Transverse colon (tissue), 4 donors: ENCODE measurements around the gene FBXL2. TPM values are rescaled to one million over a fixed set of nuclear protein-coding genes. Genes with fewer than 3 reads are reported as not detected.

Experiments
- DNase-seq: peaks from one replicate; pipeline ENCODE4 v3.0.0-alpha.2; 2019
- H3K27ac ChIP-seq, 4 donors: fragments of 200-600 bp; sonication (generic); 2 replicates each; pipeline ENCODE4 v1.5.1; 2016 to 2018; ENCODE audit warnings: inconsistent platforms in 4 of 4
- H3K27me3 ChIP-seq: fragments of 200-600 bp; sonication (generic); 2 replicates; pipeline ENCODE4 v1.5.1; 2017; ENCODE audit warnings: inconsistent platforms
- H3K36me3 ChIP-seq, 4 donors: fragments of 200-600 bp; sonication (generic); 2 replicates each; pipeline ENCODE4 v1.5.1; 2017 to 2019; ENCODE audit warnings: inconsistent platforms in 4 of 4
- H3K4me1 ChIP-seq, 4 donors: fragments of 200-600 bp; sonication (generic); 2 replicates each; pipeline ENCODE4 v1.5.1; 2017 to 2020; ENCODE audit warnings: inconsistent platforms in 4 of 4
- H3K4me3 ChIP-seq, 4 donors: fragments of 200-600 bp; sonication (generic); 1 replicate in 1 of 4; 2 replicates in 3 of 4; pipeline versions ENCODE4 v1.5.1 to v1.6.1; 2017 to 2019; ENCODE audit warnings: inconsistent platforms in 4 of 4
- H3K9me3 ChIP-seq, 2 donors: fragments of 200-600 bp; sonication (generic); 2 replicates each; pipeline ENCODE4 v1.5.1; 2017 to 2019; ENCODE audit warnings: inconsistent platforms in 2 of 2
- EP300 ChIP-seq: sonication (generic); formaldehyde crosslinking; IDR thresholded peaks from one replicate; pipeline ENCODE4 v1.6.1; 2017; ENCODE audit warnings: antibody characterized with exemption, low read depth
- POLR2A ChIP-seq: fragments of 450-650 bp; IDR thresholded peaks from one replicate; pipeline ENCODE4 v1.6.1; 2016; ENCODE audit warnings: antibody characterized with exemption, mild to moderate bottlenecking, moderate library complexity
- POLR2AphosphoS5 ChIP-seq, 3 donors: sonication (generic); formaldehyde crosslinking; IDR thresholded peaks; one replicate each; pipeline ENCODE4 v1.6.1; 2016; ENCODE audit warnings: antibody characterized with exemption in 3 of 3
- WGBS, 2 donors: methylation state at CpG; one replicate each; pipeline ENCODE4 v1.1.5; 2018; ENCODE audit warnings: low coverage in 1 of 2; 5-methylcytosine and 5-hydroxymethylcytosine counted together
- in situ Hi-C, 4 donors: fragments of 200-750 bp; cut with MboI; loops; one replicate each; pipeline versions ENCODE4 v1.15.0 to v1.15.1; 2017; ENCODE audit warnings: low sequenced_read_pairs in 3 of 4, low pct_ligation_motif_present in 1 of 4, low pct_unique_long_range_greater_than_20kb in 1 of 4
- intact Hi-C: fragments of 100-400 bp; cut with DNase I; formaldehyde crosslinking; loops from one replicate; pipeline ENCODE4 v1.15.1; 2023; ENCODE audit warnings: low total_unique reads
- total RNA-seq, 4 donors: library from RNA; depleted of rRNA; stranded (reverse); fragments of >200 nt; gene quantifications; one replicate each; pipeline ENCODE4 v1.1.0, GENCODE V29; 2016
- TF ChIP-seq, protein P1 (sequence below), 5 experiments: fragments of 200-600 bp in 3 of 5; fragments of 450-650 bp in 2 of 5; sonication (generic) in 3 of 5; IDR thresholded peaks; 1 replicate in 2 of 5; 2 replicates in 3 of 5; pipeline ENCODE4 v1.5.1; 2016 to 2017; ENCODE audit warnings: antibody characterized with exemption in 5 of 5, inconsistent platforms in 3 of 5, mild to moderate bottlenecking in 2 of 5, moderate library complexity in 1 of 5

The FBXL2 gene
- total RNA-seq, 4 donors from 2014 or later: 1.6 to 3.0 (median 2.6) TPM

DNA sequence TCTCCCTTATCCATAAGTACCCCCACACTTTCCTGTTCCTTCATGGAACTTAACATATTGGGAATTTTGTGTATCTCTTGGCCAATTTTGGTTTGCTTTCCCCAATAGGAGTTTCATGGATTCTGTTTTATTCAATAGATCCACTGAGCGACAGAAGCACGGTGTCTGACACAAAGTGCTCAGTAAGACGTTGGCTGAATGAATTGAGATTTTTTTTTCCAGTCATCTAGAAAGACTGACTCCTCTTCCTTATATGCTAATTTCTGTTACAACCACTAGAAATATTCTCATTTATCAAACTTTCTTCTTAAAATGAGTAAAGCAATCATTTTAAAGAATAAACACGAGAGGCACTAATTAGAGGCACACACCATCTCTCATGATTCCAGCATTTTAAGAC is 114.9 kb downstream of the FBXL2 start:
- no peak for DNase-seq
- Histone ChIP-seq H3K4me3 (no peak overlapping the region), H3K9me3 (no peaks in the 10 kb centered on the region), H3K27me3 (no peaks in the 10 kb centered on the region), H3K27ac (no peak overlapping the region), H3K36me3 (peaks cover 0 to 39% (median 18%) of the 10 kb centered on the region in 4 donors), H3K4me1 (no peaks in the 10 kb centered on the region)
- TF ChIP-seq, protein P1, sequence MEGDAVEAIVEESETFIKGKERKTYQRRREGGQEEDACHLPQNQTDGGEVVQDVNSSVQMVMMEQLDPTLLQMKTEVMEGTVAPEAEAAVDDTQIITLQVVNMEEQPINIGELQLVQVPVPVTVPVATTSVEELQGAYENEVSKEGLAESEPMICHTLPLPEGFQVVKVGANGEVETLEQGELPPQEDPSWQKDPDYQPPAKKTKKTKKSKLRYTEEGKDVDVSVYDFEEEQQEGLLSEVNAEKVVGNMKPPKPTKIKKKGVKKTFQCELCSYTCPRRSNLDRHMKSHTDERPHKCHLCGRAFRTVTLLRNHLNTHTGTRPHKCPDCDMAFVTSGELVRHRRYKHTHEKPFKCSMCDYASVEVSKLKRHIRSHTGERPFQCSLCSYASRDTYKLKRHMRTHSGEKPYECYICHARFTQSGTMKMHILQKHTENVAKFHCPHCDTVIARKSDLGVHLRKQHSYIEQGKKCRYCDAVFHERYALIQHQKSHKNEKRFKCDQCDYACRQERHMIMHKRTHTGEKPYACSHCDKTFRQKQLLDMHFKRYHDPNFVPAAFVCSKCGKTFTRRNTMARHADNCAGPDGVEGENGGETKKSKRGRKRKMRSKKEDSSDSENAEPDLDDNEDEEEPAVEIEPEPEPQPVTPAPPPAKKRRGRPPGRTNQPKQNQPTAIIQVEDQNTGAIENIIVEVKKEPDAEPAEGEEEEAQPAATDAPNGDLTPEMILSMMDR (IDR thresholded peaks at IDR 0.05): no peak
- TF ChIP-seq EP300 (no peak), POLR2A (no peak)
- WGBS, 2 donors: 74 to 84% methylated on average over 4 of the region's 4 CpGs
- in situ Hi-C loops: no loop called here
- intact Hi-C loops: no loop called here

DNA sequence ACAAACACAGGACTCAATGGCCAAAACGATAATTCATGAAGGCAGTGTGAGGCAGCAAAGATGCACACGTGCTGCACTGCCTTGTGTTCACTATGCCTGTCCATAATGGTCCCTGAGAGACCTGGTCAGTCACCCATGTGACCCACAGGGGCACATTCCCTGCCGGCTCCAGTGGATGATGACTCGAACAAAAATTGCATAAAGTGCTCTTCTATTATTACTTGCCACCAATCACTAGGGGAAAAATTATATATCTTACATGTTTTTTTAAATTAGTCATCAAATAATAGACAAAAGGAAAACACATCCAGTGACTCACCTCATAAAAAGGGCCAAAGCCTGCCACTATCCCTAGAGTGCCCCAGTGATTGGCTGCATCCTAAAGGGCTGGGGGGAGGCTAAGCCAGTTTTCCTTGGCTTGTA is 115.5 kb downstream of the FBXL2 start:
- Histone ChIP-seq H3K4me3 (no peak overlapping the region), H3K27ac (no peak overlapping the region), H3K9me3 (no peaks in the 10 kb centered on the region), H3K36me3 (peaks cover 0 to 43% (median 21%) of the 10 kb centered on the region in 4 donors), H3K4me1 (no peaks in the 10 kb centered on the region), H3K27me3 (no peaks in the 10 kb centered on the region)
- WGBS, 2 donors: 73 to 77% methylated on average over 2 to 4 of the region's 4 CpGs
- TF ChIP-seq POLR2AphosphoS5 (IDR thresholded peaks at IDR 0.05) (no peak), POLR2A (no peak), EP300 (no peak)
- TF ChIP-seq, protein P1 (IDR thresholded peaks at IDR 0.05): no peak
- in situ Hi-C loops (no loop called here), intact Hi-C loops (no loop called here)
- no peak for DNase-seq

DNA sequence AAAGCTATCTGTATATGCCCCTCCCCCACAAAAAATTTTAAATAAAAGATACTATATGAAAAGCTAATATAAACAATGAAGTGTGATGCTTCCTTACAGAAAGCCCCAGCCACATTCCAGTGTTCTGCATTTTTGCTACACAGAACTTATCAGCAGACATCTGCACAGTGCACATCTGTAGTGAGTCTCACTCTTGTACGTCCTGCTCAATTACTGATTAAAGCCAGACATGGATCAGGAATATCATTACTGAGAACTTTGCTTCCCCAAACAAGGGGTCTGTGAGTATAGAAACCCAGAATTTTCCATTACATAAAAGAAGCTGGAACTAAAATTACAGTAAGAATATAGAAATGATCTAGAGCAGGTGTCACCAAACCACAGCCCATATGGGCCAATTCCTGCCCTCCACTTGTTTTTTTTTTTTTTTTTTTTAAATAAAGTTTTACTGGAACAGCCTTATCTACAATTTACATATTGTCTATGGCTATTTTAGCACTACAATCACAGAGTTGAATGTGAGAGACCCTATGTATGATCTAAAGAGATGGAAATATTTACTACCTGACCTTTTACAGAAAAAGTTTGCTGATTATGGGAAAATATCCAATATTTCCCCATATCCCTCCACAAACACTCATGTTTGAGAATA is 117.3 kb downstream of the FBXL2 start:
- 88 to 100% methylated on average over 1 of the region's 1 CpG for WGBS, 2 donors
- peaks cover 0 to 57% (median 26%) of the 10 kb centered on the region in 4 donors for H3K36me3 ChIP-seq
- no peak overlapping the region for H3K27ac ChIP-seq
- intact Hi-C loops: no loop called here
- H3K9me3 ChIP-seq: no peaks in the 10 kb centered on the region
- in situ Hi-C loops: no loop called here
- no peaks in the 10 kb centered on the region for H3K27me3 ChIP-seq
- no peak for DNase-seq
- no peak overlapping the region for H3K4me3 ChIP-seq
- no peaks in the 10 kb centered on the region for H3K4me1 ChIP-seq
- TF ChIP-seq, protein P1 (IDR thresholded peaks at IDR 0.05): no peak
- TF ChIP-seq POLR2A: no peak
- no peak for TF ChIP-seq POLR2AphosphoS5 (IDR thresholded peaks at IDR 0.05)
- no peak for TF ChIP-seq EP300

DNA sequence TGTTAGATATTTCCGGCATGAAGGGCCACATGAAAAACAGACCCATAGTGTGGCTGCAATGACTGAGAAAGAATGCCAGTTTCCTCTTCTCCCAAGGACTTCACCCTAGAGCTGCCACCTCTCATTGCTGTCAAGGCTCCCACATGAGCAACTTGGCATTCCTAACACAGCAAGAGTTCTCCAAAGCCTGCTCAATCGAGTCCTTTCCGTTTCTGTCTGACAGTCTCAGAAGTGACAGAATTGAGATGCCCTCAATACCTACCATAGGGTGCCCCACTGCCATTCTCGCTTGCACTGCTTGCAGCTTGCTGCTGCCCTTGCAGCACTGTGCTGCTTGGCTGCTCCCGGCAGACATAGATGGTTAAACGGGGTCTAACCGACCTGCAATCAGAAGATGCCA is 118.7 kb downstream of the FBXL2 start:
- intact Hi-C loops (no loop called here), in situ Hi-C loops (no loop called here)
- no peak for TF ChIP-seq POLR2A
- TF ChIP-seq, protein P1 (IDR thresholded peaks at IDR 0.05): no peak
- TF ChIP-seq EP300: no peak
- TF ChIP-seq POLR2AphosphoS5 (IDR thresholded peaks at IDR 0.05): no peak
- H3K36me3 ChIP-seq: peaks cover 0 to 70% (median 31%) of the 10 kb centered on the region in 4 donors
- no peak for DNase-seq
- H3K27me3 ChIP-seq: no peaks in the 10 kb centered on the region
- 89 to 96% methylated on average over 4 to 7 of the region's 7 CpGs for WGBS, 2 donors
- no peaks in the 10 kb centered on the region for H3K4me1 ChIP-seq
- no peak overlapping the region for H3K4me3 ChIP-seq
- H3K9me3 ChIP-seq: no peaks in the 10 kb centered on the region
- H3K27ac ChIP-seq: no peak overlapping the region
